GM19238 (cell line): ENCODE results near the gene ATXN1.
"Not testable (repeated sequence)": the region's sequence is repeated elsewhere in the genome, so short reads cannot be mapped to it uniquely, and the experiment has no call there.

ENCODE experiments used
- DNase-seq: peaks from one replicate; pipeline ENCODE4 v3.0.0; 2011; ENCODE audit warnings: low spot score; ENCODE audit not compliant: insufficient read length

ATXN1 gene

DNA sequence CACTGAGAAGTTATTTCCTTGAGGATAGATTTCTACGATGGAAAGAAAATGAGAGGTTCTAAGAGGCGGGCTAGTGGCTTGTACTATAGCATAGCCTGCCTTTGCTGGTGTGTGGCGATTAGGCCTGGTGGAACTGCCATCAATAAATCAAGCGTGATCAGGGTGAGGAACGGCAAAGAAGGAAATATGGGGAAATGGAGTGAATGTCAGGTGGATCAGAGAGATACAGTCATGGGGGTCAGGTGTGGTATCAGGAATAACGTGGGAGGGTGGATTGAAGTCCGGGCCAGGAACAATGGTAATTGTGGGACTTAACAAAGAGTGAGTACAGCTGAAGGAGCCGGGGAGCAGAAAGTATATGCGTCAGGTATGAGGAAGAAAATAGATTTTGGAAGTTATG, 500.7 kb downstream of the ATXN1 start:
- DNase-seq = not testable (repeated sequence)

DNA sequence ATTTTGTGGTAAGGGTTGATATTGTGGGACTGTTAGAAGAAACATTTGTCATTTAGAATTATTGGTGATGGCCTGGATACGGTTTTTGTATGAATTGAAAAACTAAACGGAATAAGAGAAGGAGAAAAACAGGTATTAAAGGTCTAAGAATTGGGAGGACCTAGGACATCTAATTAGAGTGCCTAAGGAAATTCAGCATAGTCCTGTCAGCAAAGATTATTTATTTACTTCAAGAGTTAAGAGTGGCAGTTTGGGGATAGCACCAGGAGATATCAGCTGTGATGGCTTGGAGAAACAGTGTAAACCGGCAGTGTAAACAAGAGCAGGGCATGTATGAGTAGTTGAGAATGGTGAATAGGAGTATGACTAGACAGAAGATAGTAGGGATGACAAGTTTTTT, 501.7 kb downstream of the ATXN1 start:
- not testable (repeated sequence) for DNase-seq

DNA sequence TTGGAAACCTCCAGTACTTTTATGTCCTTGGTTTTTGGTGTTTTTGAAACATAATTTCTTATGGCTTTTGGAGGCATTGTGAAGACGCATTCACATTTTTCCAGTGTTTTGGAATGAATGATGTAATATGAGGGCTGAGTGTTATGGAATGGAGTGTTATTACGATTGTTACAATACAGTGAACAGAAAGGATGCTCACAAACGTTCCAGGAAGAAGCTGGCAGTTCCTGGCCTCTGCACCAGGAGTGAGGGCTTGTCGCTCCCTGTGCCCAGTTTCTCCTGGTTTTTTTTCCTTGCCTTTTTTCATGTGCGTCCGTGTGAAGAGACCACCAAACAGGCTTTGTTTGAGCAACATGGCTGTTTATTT, 502.6 kb downstream of the ATXN1 start:
- DNase-seq = no peak

DNA sequence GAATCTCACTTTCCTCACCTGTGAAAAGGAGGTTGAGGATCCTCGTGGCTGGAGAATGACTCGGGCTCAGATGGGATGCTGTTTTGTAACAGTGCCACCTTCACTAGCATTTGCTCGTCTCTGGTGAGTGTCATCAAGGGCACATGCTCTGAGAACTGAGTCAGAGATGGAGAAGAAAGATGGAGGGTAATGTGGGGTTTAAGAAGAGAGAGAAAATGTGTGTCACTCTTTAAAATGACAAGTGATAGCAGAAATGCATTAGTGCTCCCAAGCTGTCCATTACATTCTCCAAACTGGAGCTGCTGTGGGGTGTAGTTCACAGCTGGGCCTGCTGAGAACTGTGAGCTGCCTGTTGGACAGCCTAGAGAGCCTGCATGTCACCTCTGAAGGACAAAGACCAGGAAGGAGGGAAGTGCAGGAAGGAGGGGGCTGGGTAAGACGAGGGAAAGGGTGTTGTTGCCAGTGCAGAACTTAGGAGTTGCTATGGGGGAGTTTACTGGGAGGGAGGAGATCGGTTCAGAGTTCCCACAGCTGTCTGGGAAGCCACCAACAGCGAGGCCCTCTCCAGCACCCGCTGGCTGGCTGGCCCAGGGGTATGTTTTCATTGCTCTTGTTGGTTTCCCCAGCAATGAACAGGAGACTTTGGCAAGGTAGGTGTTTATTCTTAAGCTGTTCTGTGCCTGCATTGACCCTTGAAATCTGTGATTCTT, 503.1 kb downstream of the ATXN1 start:
- DNase-seq = no peak

DNA sequence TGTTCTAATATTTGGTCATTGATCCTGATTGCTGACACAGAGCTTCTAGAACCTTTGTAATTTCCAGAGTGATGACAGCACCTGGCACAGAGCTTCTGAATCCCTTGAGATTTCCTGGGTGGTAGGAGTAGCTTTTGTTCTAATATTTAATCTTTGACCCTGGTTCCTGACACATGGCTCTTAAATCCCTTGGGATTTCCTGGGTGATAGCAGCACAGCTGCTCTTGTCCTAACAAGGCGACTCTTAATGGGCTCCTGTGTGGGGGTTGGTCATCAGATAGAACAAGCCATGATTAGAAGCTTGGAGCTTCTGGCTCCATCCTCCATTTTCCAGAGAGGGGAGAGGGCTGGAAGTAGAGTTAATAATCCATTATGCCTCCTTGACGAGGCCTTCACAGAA, 504.5 kb downstream of the ATXN1 start:
- no peak for DNase-seq

DNA sequence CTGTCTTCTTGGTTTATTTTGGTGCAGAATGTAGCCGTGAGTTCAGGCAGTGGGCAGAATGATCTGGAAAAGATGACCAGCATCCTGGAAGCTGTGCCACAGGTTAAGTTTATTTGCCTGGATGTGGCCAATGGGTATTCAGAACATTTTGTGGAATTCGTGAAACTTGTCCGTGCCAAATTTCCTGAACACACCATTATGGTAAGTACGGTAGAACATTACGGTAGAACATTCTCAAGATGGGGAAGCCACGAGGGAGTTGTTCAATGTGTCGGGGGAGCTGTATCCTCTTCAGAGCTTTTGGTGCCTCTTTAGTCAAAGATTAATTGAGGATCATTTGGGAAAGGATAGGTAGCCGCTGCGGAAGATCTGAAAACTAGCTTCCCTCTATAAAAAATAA, 506.7 kb downstream of the ATXN1 start:
- DNase-seq = no peak

DNA sequence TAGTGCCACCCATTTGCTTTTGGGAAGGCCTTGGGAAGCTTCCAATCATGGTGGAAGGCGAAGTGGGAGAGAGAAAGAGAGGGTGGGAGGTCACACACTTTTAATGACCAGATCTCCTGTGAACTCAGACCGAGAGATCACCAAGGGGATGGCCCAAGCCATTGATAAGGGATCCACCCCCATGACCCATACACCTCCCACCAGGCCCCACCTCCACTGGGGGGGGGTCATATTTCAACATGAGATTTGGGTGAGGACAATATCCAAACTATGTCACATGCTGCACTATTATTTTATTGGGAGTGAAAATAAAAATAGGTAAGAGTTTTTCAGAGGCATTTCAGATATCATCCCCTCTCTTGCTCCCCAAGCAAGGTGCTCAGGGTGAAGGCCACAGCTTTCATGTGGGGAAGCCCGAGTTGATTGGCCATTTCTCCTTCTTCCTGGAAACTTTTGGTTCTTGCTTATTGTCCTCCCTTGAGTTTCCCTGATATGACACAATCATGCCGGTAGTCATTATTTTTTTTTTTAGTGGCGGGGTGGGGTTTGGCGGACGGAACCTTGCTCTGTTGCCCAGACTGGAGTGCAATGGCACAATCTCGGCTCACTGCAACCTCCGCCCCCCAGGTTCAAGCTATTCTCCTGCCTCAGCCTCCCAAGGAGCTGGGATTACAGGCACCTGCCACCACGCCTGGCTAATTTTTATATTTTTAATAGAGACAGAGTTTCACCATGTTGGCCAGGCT, 507.7 kb downstream of the ATXN1 start:
- no peak for DNase-seq

DNA sequence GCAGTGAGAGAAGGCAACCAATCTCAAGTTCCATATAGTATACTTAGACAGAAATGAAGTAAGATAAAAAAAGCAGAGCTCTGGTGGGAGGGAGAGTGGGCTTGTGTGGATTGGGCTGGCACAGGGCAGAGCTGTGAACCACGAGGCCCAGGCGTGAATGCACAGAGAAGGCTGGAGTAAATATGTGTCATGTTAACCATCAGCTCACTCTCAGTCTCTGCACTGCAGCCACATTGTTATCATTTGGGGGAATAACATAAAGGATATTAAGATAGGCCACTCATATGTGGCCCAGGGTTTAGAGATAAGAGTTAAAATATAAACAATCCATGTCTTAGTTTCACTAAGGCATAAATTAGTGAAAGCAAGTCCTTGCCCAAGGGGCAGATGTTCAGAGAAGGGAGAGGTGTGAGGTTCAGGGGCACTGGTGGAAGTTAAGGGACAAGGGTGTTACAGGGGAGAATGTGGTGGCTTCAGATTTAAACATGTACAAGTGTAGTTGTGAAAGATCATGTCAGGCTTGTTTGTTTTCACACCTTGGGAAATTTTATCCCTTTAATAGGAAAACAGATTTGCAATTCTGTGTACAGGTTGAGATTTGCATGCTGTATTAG, 508.5 kb downstream of the ATXN1 start:
- DNase-seq = no peak

DNA sequence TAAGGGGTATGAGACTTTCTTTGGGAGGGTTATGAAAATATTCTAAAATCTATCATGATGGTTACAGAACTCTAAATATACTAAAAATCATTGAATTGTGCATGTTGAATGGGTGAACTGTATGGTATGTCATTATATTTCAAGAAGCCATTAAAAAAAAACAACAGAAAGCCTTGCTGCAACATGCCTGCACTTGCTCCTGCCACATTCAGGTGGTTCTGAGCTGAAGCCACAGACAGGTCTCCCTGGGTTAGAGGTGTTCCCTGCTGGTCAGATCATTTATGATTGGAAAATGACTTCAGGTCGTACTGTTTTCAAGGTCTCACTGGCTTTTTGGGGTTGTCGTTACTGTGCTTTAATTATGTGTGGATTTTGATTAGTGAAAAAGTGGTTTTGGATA, 509.6 kb downstream of the ATXN1 start:
- DNase-seq = no peak

DNA sequence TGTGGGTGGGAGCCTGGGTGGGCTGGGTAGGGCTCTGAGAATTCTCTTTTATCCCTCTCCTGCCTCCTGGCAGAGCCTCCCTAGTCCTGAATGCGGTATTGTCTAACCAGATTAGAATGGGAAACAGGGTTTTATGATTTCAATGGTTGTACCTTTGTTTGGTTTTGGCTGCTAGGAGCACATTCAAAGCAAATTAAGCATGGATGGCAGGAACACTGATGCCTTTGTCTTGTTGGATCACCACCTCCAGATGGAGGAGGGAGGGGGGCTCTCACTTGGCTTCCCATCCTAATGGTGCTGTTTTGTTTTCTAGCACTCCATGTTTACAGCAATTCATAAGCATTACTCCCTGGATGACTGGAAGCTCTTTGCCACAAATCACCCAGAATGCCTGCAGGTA, 511.3 kb downstream of the ATXN1 start:
- DNase-seq = no peak
